Prostate gland (tissue), 2 donors: Measurements from ENCODE around the gene LY6G5C.

Source experiments
- CTCF ChIP-seq, 4 experiments: fragments of 200-600 bp in 2 of 4; fragments of 450-650 bp in 2 of 4; sonication (generic) in 2 of 4; IDR thresholded peaks; 1 replicate in 3 of 4; 2 replicates in 1 of 4; pipeline ENCODE4 v1.5.1; 2016 to 2019; ENCODE audit warnings: antibody characterized with exemption in 4 of 4, mild to moderate bottlenecking in 2 of 4, moderate library complexity in 2 of 4
- POLR2A ChIP-seq: fragments of 450-650 bp; IDR thresholded peaks from one replicate; pipeline ENCODE4 v1.6.1; 2016; ENCODE audit warnings: antibody characterized with exemption, mild to moderate bottlenecking

- TF ChIP-seq CTCF (IDR thresholded peaks at IDR 0.05), result peak in 1 of 4 experiments; percentile 18
- peak; percentile 69 for TF ChIP-seq POLR2A
Observed at GRCh38 chr6:31729979-31730630, 49.2 kb upstream of the LY6G5C start.
